ENCODE results near the gene SIRT3.

SIRT3 gene

DNA sequence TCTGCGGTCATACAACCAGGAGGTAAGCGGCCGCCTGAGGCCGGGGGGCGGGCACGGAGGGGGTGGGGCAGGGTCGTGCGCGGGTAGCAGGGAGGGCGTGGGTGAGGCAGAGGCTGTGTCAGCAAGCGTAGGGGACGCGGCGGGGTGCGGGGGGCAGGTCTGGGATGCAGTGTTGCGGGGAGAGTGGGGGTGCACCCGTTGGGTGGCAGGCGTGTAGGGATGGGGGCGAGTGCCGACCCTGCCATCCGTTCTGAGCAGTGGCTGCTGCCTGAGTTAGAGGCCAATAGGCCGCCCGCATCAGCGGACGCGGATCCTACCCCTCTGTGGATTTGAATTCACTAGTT is 27.3 kb downstream of the SIRT3 start:
- Histone ChIP-seq H3K27me3 (replicated peaks; ENCODE audit: insufficient read depth, low read length) (no peaks in the 10 kb centered on the region), H3K79me2 (ENCODE audit: low read length) (peaks cover 61% of the 10 kb centered on the region), H3K9ac (ENCODE audit: low read length) (peak overlapping the region; percentile 98), H3K4me1 (ENCODE audit: low read length) (peaks cover 16% of the 10 kb centered on the region), H2AFZ (ENCODE audit: low read length) (peak overlapping the region; percentile 20; the same call in 1 of the 2 replicates), H3K9me3 (replicated peaks; ENCODE audit: insufficient read depth, low read length) (no peaks in the 10 kb centered on the region), H3K4me2 (ENCODE audit: low read depth, low read length) (peak overlapping the region; percentile 97), H3K27ac (ENCODE audit: low read length) (no peak overlapping the region; the same call in 1 of the 2 replicates), H3K36me3 (replicated peaks; ENCODE audit: insufficient read depth, low read length) (peaks cover 15% of the 10 kb centered on the region), H3K4me3 (ENCODE audit: low read length) (peak overlapping the region; percentile 97), H3F3A (ENCODE audit: insufficient read depth, low read length) (peaks cover 10% of the 10 kb centered on the region), H4K20me1 (ENCODE audit: insufficient read depth, low read length) (no peaks in the 10 kb centered on the region; the same call in 1 of the 2 replicates), H3K9me2 (replicated peaks; ENCODE audit: insufficient read depth, low read length) (no peaks in the 10 kb centered on the region)
- TF ChIP-seq, protein P1, sequence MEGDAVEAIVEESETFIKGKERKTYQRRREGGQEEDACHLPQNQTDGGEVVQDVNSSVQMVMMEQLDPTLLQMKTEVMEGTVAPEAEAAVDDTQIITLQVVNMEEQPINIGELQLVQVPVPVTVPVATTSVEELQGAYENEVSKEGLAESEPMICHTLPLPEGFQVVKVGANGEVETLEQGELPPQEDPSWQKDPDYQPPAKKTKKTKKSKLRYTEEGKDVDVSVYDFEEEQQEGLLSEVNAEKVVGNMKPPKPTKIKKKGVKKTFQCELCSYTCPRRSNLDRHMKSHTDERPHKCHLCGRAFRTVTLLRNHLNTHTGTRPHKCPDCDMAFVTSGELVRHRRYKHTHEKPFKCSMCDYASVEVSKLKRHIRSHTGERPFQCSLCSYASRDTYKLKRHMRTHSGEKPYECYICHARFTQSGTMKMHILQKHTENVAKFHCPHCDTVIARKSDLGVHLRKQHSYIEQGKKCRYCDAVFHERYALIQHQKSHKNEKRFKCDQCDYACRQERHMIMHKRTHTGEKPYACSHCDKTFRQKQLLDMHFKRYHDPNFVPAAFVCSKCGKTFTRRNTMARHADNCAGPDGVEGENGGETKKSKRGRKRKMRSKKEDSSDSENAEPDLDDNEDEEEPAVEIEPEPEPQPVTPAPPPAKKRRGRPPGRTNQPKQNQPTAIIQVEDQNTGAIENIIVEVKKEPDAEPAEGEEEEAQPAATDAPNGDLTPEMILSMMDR (IDR thresholded peaks at IDR 0.05; ENCODE audit: low read length), result no peak
- TF ChIP-seq EZH2 (optimal IDR thresholded peaks at IDR 0.05; ENCODE audit: low read depth, low read length) (no peak), EZH2phosphoT487 (IDR thresholded peaks at IDR 0.05; ENCODE audit: low read length) (no peak)
- DNase-seq, result no peak

DNA sequence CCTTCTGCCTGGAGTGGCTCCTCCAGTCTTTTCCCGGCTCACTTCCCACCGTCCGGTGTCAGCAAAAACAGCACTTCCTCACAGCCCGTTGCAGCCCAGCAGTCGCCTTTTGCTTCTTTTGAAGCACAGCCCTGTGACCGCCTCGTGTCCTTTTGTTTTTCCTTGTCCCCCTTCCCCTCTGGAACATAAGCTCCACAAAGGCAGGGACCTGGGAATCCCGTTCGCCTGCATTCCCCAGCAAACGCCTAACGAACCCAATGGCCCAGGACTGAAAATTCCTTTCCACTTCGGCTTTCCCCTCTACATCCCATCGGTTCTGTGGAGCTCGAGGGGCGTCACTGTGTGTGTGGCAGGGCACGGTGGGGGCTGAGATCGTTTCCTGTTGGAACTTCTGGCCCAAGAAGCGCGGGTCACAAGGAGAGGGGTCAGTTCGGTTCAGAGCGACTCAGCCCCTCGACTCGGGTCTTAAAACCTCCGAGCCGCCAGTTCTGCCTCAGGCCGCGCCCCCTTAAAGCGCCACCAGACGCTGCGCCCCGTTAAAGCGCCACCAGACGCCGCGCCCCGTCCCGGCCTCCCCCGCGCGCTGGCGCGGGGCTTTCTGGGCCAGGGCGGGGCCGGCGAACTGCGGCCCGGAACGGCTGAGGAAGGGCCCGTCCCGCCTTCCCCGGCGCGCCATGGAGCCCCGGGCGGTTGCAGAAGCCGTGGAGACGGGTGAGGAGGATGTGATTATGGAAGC is 27.8 kb downstream of the SIRT3 start:
- peaks cover 10% of the 10 kb centered on the region for H3F3A ChIP-seq (ENCODE audit: insufficient read depth, low read length)
- DNase-seq, result peak; percentile 87
- H3K27me3 ChIP-seq (replicated peaks; ENCODE audit: insufficient read depth, low read length), result no peaks in the 10 kb centered on the region
- no peaks in the 10 kb centered on the region for H3K9me2 ChIP-seq (replicated peaks; ENCODE audit: insufficient read depth, low read length)
- H3K4me2 ChIP-seq (ENCODE audit: low read depth, low read length), result peak overlapping the region; percentile 97
- peak overlapping the region; percentile 72 for H2AFZ ChIP-seq (ENCODE audit: low read length)
- peak overlapping the region; percentile 98 for H3K9ac ChIP-seq (ENCODE audit: low read length)
- no peaks in the 10 kb centered on the region; the same call in 1 of the 2 replicates for H4K20me1 ChIP-seq (ENCODE audit: insufficient read depth, low read length)
- peak overlapping the region; percentile 97 for H3K4me3 ChIP-seq (ENCODE audit: low read length)
- H3K79me2 ChIP-seq (ENCODE audit: low read length), result peaks cover 61% of the 10 kb centered on the region
- peaks cover 16% of the 10 kb centered on the region for H3K4me1 ChIP-seq (ENCODE audit: low read length)
- no peaks in the 10 kb centered on the region for H3K9me3 ChIP-seq (replicated peaks; ENCODE audit: insufficient read depth, low read length)
- H3K36me3 ChIP-seq (replicated peaks; ENCODE audit: insufficient read depth, low read length), result peaks cover 14% of the 10 kb centered on the region
- peak overlapping the region; percentile 100 for H3K27ac ChIP-seq (ENCODE audit: low read length)
- TF ChIP-seq, protein P1 (IDR thresholded peaks at IDR 0.05; ENCODE audit: low read length), result no peak
- TF ChIP-seq EZH2phosphoT487 (IDR thresholded peaks at IDR 0.05; ENCODE audit: low read length) (no peak), EZH2 (optimal IDR thresholded peaks at IDR 0.05; ENCODE audit: low read depth, low read length) (no peak)

DNA sequence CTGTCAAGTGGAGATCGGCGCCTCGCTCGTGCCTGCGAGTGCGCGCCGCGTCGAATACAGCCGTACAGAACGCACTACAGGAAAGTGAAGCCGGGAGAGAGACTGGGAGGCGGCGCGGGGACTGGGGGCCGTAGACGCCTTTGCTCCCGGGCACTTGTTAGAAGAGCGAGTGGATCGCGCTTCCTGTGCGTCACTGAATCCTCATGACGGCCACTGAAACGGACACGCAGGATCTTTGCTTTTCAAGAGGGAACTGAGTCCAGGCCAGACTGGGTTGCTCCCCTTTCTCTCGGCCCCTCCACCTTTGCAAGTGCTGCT is 28.3 kb downstream of the SIRT3 start:
- peak overlapping the region; percentile 72 for H2AFZ ChIP-seq (ENCODE audit: low read length)
- no peaks in the 10 kb centered on the region for H3K27me3 ChIP-seq (replicated peaks; ENCODE audit: insufficient read depth, low read length)
- TF ChIP-seq EZH2phosphoT487 (IDR thresholded peaks at IDR 0.05; ENCODE audit: low read length) (no peak), EZH2 (optimal IDR thresholded peaks at IDR 0.05; ENCODE audit: low read depth, low read length) (no peak)
- TF ChIP-seq, protein P1 (IDR thresholded peaks at IDR 0.05; ENCODE audit: low read length), result no peak
- peaks cover 61% of the 10 kb centered on the region for H3K79me2 ChIP-seq (ENCODE audit: low read length)
- H3F3A ChIP-seq (ENCODE audit: insufficient read depth, low read length), result peaks cover 10% of the 10 kb centered on the region
- H3K9ac ChIP-seq (ENCODE audit: low read length), result peak overlapping the region; percentile 98
- H3K36me3 ChIP-seq (replicated peaks; ENCODE audit: insufficient read depth, low read length), result peaks cover 9% of the 10 kb centered on the region; the same call in 1 of the 2 replicates
- peaks cover 16% of the 10 kb centered on the region for H3K4me1 ChIP-seq (ENCODE audit: low read length)
- peak overlapping the region; percentile 97 for H3K4me3 ChIP-seq (ENCODE audit: low read length)
- H3K27ac ChIP-seq (ENCODE audit: low read length), result peak overlapping the region; percentile 100
- DNase-seq, result no peak
- H4K20me1 ChIP-seq (ENCODE audit: insufficient read depth, low read length), result no peaks in the 10 kb centered on the region; the same call in 1 of the 2 replicates
- H3K9me3 ChIP-seq (replicated peaks; ENCODE audit: insufficient read depth, low read length), result no peaks in the 10 kb centered on the region
- H3K9me2 ChIP-seq (replicated peaks; ENCODE audit: insufficient read depth, low read length), result no peaks in the 10 kb centered on the region
- H3K4me2 ChIP-seq (ENCODE audit: low read depth, low read length), result peak overlapping the region; percentile 97
